MM.1S (cell line): ENCODE data around the gene TUFT1.

Source experiments
- CTCF ChIP-seq: fragments of 300-600 bp; sonication (generic); IDR thresholded peaks from 2 replicates; pipeline ENCODE4 v1.5.1; 2016; ENCODE audit warnings: antibody characterized with exemption, low read length, mixed read lengths
- EZH2 ChIP-seq: fragments of 300-600 bp; sonication (generic); optimal IDR thresholded peaks from 2 replicates; pipeline ENCODE3; 2017; ENCODE audit warnings: low read depth, mild to moderate bottlenecking, antibody characterized with exemption, low read length, mixed read lengths
- EZH2phosphoT487 ChIP-seq: fragments of 300-600 bp; sonication (generic); IDR thresholded peaks from 2 replicates; pipeline ENCODE4 v1.6.1; 2018; ENCODE audit warnings: antibody characterized with exemption, low read length

DNA sequence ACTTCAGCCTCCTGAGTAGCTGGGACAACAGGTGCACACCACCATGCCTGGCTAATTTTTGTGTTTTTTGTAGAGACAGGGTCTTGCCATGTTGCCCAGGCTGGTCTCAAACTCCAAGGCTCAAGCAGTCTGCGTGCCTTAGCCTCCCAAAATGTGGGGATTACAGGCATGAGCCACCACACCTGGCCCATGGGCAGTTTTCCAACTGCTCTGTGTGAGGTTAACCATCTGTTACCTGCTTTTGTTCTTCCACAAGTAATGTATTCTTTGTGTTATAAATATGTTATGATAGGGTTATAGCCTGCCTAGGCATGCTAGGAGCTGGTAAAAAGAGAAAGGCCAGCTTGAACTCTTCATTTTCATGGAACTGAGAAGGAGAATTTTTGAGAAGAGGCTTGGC is 30.7 kb downstream of the TUFT1 start:
- TF ChIP-seq EZH2phosphoT487 (no peak), CTCF (no peak), EZH2 (no peak)
